NCI-H2081 (cell line): ENCODE measurements around the gene TAS1R1.

Experiments used
- DNase-seq, 2 experiments: peaks; one replicate each; lab custom pipeline; 2025; lab: John Stamatoyannopoulos, UW

The TAS1R1 gene

DNA sequence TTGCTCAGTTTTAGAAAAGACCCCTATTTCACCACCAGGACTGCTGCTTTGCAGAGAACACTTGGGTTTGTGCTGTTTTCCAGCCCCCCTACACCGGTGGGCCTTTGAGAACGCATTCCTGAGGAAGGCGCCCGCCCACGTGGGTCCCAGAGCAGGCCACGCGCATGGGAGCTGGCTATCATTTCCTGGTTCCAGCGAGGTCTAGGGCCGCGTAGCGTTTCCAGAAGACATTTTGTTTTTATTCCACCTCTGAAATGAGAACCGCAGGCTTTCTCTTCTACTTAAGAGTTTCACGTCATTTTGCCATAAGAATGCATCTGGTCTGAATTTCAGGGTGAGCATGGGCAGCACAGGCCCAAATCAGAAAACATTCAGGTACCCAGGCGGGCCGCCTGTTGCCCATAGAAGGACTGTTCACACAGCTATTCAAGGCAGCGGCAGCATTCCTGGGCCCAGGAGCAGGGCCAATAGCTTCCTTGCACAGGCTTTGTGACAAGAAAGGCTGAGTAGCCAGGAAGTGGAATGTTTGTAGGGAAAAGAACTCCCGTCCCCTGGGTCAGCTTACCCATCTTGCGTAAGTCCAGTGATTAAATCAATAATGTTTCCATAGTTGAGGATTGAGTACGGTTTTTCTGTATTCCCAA, 48.9 kb downstream of the TAS1R1 start:
- no peak for DNase-seq

DNA sequence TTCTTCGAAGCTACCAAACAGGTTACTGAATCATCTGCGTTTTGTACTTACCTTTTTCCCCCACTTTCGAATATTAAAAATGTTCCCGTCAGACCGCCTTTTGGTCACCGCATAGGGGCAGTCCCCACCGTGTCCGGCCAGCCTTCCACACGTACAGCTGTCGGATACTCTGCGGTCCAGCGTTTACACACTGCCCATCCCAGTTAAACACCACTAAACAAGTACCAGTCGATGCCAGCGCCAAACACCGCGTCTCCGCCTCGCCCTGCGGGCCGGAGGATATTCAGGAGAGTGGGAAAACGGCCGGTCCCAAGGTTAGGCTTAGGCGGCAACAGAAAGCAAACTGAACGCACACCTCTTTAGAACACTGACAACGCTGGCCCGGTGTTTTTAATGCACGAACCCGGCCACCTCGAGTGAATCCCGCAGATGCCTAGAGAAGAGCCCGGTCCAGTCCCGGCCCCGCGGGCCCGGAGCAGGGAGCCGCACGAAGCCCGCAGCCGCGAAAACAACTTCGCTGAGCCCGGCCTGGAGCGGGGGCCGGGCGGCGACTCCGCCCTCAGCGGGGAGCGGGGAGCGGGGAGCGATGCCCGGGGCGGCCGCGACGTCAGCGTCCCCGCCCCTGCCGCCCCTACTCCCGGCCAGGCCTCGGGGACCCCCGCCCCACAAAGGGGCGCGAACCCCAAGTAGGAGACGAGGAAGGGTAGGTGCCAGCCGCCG, 57.7 kb downstream of the TAS1R1 start:
- peak in 1 of 2 experiments; percentile 70 for DNase-seq

DNA sequence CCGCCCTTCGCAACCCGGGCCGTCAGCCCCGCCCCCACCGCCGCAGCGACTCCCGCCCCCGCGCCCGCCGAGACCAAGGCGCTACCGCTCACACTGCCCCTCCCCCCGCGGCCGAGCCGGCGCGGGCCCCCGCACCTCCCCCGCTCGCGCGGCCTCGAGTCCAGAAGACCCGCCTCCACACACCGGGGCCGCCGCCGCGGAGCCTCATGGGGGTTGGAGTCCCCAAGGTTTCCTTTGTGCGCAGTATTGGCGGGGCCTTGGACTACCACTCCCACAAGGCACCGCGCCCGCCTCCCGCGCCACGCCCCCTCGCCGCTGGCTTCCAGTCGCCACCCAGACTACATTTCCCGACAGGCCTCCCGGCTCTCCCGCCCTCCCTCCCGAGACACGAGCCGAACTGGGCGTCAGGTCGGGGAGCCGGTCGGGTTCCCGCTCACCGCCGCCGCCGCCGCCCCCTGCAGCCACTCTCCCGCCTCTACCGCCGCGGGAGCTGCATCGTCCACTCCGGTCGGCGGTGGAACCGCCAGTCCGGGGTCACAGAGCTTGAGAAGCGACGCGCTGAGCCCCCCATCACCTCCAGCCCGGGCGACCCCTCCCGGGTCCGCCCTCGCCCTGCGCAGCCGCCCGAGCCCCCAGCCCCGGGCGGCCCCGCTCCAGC, 58.4 kb downstream of the TAS1R1 start, which contains the start of gene PHF13:
Gene PHF13 (plus strand): TSS at position 371 of the 658 bp plus-strand sequence. CDS start 336 bp downstream, outside the sequence.
- peak; percentile 99 for DNase-seq

- DNase-seq, result peak in 1 of 2 experiments; percentile 21
Observed at GRCh38 chr1:6614019-6614928, 59.2 kb downstream of the TAS1R1 start.

- DNase-seq, result no peak
Observed at GRCh38 chr1:6614929-6615785, 60.0 kb downstream of the TAS1R1 start.

GRCh38 chr1:6619045-6619444, 63.9 kb downstream of the TAS1R1 start:
- no peak for DNase-seq

GRCh38 chr1:6621429-6622391, 66.6 kb downstream of the TAS1R1 start:
- DNase-seq, result peak in 1 of 2 experiments; percentile 29

DNA sequence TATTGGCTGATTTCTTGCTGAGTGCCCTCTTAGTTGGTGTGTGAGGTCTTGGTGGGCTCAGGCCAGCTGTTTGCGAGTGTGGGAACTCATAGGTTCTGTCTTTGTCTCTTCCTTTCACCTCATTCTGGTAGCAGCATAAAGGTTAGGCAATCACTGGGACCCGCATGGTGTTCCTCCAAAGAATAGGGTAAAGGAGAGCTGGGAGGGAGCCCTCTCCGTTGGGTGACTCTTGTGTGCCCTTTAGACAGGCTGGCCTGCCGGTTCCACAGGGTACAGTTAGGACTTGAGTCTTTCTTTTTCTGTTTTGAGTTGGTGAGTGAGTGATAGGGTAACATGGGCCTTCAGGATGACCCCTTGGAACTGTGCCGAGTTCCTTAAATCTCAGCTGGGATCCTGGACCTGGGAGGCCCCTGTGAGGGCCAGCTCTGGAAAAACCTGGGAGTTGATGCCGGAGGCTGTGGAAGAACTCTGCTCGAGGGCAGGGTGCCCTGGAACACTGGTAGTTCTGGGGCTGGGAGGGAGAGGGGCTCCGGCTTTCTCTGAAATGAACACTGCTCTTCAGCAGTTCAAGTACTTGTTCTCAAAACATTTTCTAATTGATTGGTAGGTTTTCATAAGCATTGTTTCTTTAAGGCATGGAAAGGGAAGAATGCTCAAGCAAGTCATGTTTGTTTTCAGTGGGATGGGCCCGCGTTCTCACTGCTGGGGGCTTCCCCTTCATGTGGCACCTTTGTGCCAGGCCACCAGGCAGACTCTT, 67.5 kb downstream of the TAS1R1 start:
- no peak for DNase-seq

GRCh38 chr1:6623269-6623965, 68.3 kb downstream of the TAS1R1 start:
- no peak for DNase-seq

- DNase-seq, result peak; percentile 80 to 87
Observed at GRCh38 chr1:6624710-6625583, 69.8 kb downstream of the TAS1R1 start, which contains the start of gene THAP3. Gene THAP3 (plus strand): TSS chr1:6624868. CDS start chr1:6625219, 351 bp downstream.

DNA sequence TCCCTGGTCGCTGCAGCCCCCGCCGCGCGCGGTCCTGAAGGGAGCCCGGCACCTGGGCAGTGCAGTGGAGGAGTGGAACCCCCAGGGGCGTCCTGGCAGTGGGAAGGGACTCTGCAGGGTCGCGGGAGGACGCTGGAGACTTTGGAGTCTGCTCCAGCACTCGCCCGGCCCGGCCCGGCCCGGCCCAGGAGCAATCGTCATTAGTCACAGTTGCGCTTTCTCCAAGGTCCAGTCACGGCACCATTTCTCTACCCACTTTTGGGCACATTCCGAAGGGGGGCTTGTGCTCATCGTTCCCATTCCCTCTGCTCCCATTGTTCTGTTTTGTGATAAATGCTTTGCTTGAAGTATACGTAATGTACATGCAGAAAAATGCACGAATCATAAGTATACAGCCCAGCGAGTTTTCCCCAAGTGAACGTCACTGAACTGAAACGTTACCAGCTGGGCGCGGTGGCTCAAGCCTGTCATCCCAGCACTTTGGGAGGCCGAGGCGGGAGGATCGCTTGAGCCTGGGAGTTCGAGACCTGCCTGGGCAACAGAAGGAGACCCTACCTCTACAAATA, 70.6 kb downstream of the TAS1R1 start:
- DNase-seq, result no peak

GRCh38 chr1:6627031-6627430, 71.9 kb downstream of the TAS1R1 start:
- no peak for DNase-seq

DNA sequence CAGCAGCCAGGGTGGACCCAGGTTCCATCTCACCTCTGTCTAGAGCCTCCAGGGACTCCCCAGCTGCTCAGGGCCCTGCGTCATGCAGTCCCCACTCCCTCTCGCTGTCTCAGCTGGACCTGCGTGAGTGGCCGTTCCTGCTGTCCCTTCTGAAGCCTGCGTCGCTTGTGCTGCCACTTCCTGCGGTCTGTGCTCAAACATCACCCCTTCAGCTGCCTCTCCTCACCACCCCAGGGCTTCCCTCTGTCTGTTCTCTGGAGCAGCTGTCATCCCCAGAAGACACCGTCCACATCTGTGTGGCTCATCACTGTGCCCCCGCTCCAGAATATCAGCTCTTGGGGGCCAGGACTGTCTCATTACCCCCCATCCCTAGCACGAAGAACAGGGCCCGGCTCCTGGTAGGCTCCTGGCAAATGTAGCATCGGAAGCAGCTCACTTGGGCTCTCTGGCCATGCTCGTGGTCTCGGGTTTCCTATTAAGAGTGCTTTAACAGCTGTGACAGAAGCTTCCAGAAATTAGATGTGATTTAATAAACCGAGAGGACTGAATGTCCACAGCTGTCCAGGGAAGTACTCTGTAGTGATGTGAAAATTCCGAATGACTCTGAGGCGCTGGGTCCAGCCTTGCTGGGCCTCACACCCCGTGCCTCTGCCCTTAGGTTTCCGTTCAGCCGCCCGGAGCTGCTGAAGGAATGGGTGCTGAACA, 72.9 kb downstream of the TAS1R1 start:
- no peak for DNase-seq

DNA sequence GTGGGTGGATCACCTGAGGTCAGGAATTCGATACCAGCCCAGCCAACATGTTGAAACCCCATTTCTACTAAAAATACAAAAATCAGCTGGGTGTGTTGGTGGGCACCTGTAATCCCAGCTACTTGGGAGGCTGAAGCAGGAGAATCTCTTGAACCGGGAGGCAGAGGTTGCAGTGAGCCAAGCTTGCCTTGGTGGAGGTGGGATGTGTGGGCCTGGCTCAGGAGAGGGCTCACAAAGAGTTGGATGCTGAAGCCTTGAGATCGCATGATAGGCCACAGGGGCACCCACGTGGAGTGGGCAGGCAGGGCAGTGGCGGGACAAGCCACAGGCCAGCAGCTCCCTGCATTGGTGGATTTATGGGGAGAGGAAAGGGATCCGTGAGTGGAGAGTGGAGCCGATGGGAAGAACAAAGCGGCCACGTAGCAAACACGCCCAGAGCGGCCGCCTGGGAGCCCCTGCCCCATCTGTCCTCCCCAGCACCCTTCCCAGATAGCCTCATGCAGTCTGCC, 73.9 kb downstream of the TAS1R1 start:
- no peak for DNase-seq
